DND-41 (cell line): ENCODE data around the gene TP53I13.

ENCODE experiments used
- CTCF ChIP-seq: IDR thresholded peaks from 2 replicates; pipeline ENCODE4 v1.5.1; 2012; ENCODE audit warnings: borderline replicate concordance, low read length, moderate library complexity, mild to moderate bottlenecking; ENCODE audit not compliant: poor library complexity, severe bottlenecking; ENCODE audit errors: extremely low read depth
- EZH2 ChIP-seq: IDR thresholded peaks from 3 replicates; pipeline ENCODE4 v1.6.1; 2012; ENCODE audit warnings: borderline replicate concordance, low read depth, mild to moderate bottlenecking, moderate library complexity, low read length, inconsistent platforms; ENCODE audit not compliant: severe bottlenecking

- TF ChIP-seq CTCF (no peak), EZH2 (no peak)
Observed at GRCh38 chr17:29597361-29598172, 29.1 kb downstream of the TP53I13 start.
